ENCODE results near the gene FXN.

The FXN gene

GRCh38 chr9:69141851-69142250, 106.3 kb downstream of the FXN start:
- Histone ChIP-seq H3K9me3 (ENCODE audit: low read length) (no peaks in the 10 kb centered on the region), H3K27ac (ENCODE audit: low read depth, low read length, poor library complexity, severe bottlenecking) (no peak overlapping the region), H3K4me1 (ENCODE audit: insufficient read depth, low read length, severe bottlenecking) (no peaks in the 10 kb centered on the region), H3K9ac (ENCODE audit: low read length) (no peak overlapping the region), H3K27me3 (ENCODE audit: insufficient read depth, low read length) (no peaks in the 10 kb centered on the region), H2AFZ (ENCODE audit: low read length) (no peak overlapping the region), H4K20me1 (ENCODE audit: insufficient read depth, low read length) (no peaks in the 10 kb centered on the region), H3K4me2 (ENCODE audit: low read length) (no peak overlapping the region), H3F3A (ENCODE audit: insufficient read depth, low read length) (no peaks in the 10 kb centered on the region), H3K79me2 (ENCODE audit: insufficient read depth, low read length) (no peaks in the 10 kb centered on the region), H3K4me3 (ENCODE audit: low read depth, low read length, poor library complexity, severe bottlenecking) (no peak overlapping the region), H3K36me3 (ENCODE audit: insufficient read depth, low read length) (no peaks in the 10 kb centered on the region; the same call in 1 of the 2 replicates), H3K9me2 (ENCODE audit: low read depth, low read length) (no peaks in the 10 kb centered on the region)
- TF ChIP-seq CTCF (IDR thresholded peaks at IDR 0.05; ENCODE audit: low read length), result no peak
- TF ChIP-seq EZH2 (IDR thresholded peaks at IDR 0.05; ENCODE audit: borderline replicate concordance, low read length), result no peak

- Histone ChIP-seq H3K4me2 (ENCODE audit: low read length) (no peak overlapping the region), H3K36me3 (ENCODE audit: insufficient read depth, low read length) (no peaks in the 10 kb centered on the region; the same call in 1 of the 2 replicates), H2AFZ (ENCODE audit: low read length) (no peak overlapping the region), H3K9me3 (ENCODE audit: low read length) (no peaks in the 10 kb centered on the region), H3K27ac (ENCODE audit: low read depth, low read length, poor library complexity, severe bottlenecking) (no peak overlapping the region), H4K20me1 (ENCODE audit: insufficient read depth, low read length) (no peaks in the 10 kb centered on the region), H3K79me2 (ENCODE audit: insufficient read depth, low read length) (no peaks in the 10 kb centered on the region), H3K27me3 (ENCODE audit: insufficient read depth, low read length) (no peaks in the 10 kb centered on the region), H3K4me1 (ENCODE audit: insufficient read depth, low read length, severe bottlenecking) (no peaks in the 10 kb centered on the region), H3K9me2 (ENCODE audit: low read depth, low read length) (no peaks in the 10 kb centered on the region), H3K9ac (ENCODE audit: low read length) (no peak overlapping the region), H3K4me3 (ENCODE audit: low read depth, low read length, poor library complexity, severe bottlenecking) (no peak overlapping the region), H3F3A (ENCODE audit: insufficient read depth, low read length) (no peaks in the 10 kb centered on the region)
- TF ChIP-seq CTCF (IDR thresholded peaks at IDR 0.05; ENCODE audit: low read length), result no peak
Measured at GRCh38 chr9:69143291-69143690, 107.7 kb downstream of the FXN start.

- TF ChIP-seq EZH2 (IDR thresholded peaks at IDR 0.05; ENCODE audit: borderline replicate concordance, low read length), result no peak
- TF ChIP-seq CTCF (IDR thresholded peaks at IDR 0.05; ENCODE audit: low read length), result no peak
- no peak overlapping the region for H2AFZ ChIP-seq (ENCODE audit: low read length)
- no peaks in the 10 kb centered on the region for H3K27me3 ChIP-seq (ENCODE audit: insufficient read depth, low read length)
- no peak overlapping the region for H3K4me3 ChIP-seq (ENCODE audit: low read depth, low read length, poor library complexity, severe bottlenecking)
- no peaks in the 10 kb centered on the region for H3K9me3 ChIP-seq (ENCODE audit: low read length)
- no peaks in the 10 kb centered on the region for H4K20me1 ChIP-seq (ENCODE audit: insufficient read depth, low read length)
- no peaks in the 10 kb centered on the region for H3F3A ChIP-seq (ENCODE audit: insufficient read depth, low read length)
- no peak overlapping the region for H3K27ac ChIP-seq (ENCODE audit: low read depth, low read length, poor library complexity, severe bottlenecking)
- no peaks in the 10 kb centered on the region for H3K4me1 ChIP-seq (ENCODE audit: insufficient read depth, low read length, severe bottlenecking)
- H3K9me2 ChIP-seq (ENCODE audit: low read depth, low read length), result no peaks in the 10 kb centered on the region
- H3K9ac ChIP-seq (ENCODE audit: low read length), result no peak overlapping the region
- H3K79me2 ChIP-seq (ENCODE audit: insufficient read depth, low read length), result no peaks in the 10 kb centered on the region
- H3K36me3 ChIP-seq (ENCODE audit: insufficient read depth, low read length), result no peaks in the 10 kb centered on the region
- no peak overlapping the region for H3K4me2 ChIP-seq (ENCODE audit: low read length)
Measured at GRCh38 chr9:69145144-69145715, 109.7 kb downstream of the FXN start.
